GM21390 (cell line): ENCODE data around the gene TAP2.

ENCODE experiments used
- ATAC-seq: cut with Tn5 transposase; IDR thresholded peaks from one replicate; pipeline ENCODE4 v1.9.1; 2021; ENCODE audit not compliant: unreplicated experiment

TAP2 gene

GRCh38 chr6:32854376-32855178 lies 16.0 kb upstream of the TAP2 start:
- no peak for ATAC-seq

GRCh38 chr6:32853541-32854375 lies 15.2 kb upstream of the TAP2 start, which contains the start of the genes PSMB9 and TAP1:
TSS of gene PSMB9 (plus strand) at chr6:32854192. CDS start at chr6:32854230, 38 bp downstream.
TSS of gene TAP1 (minus strand) at chr6:32853704. CDS start at chr6:32853636, 68 bp downstream.
- peak; percentile 70 for ATAC-seq

- ATAC-seq, result peak; percentile 22
Measured at GRCh38 chr6:32852844-32853540, 14.5 kb upstream of the TAP2 start.

GRCh38 chr6:32852018-32852843 lies 13.7 kb upstream of the TAP2 start:
- ATAC-seq, result no peak

GRCh38 chr6:32851025-32851424 lies 12.5 kb upstream of the TAP2 start:
- ATAC-seq, result no peak

GRCh38 chr6:32849126-32849525 lies 10.6 kb upstream of the TAP2 start:
- ATAC-seq, result no peak

GRCh38 chr6:32847795-32848194 lies 9.3 kb upstream of the TAP2 start:
- ATAC-seq, result no peak

- ATAC-seq, result no peak
Measured at GRCh38 chr6:32847004-32847403, 8.5 kb upstream of the TAP2 start.

- no peak for ATAC-seq
Measured at GRCh38 chr6:32845384-32845884, 6.9 kb upstream of the TAP2 start.

- no peak for ATAC-seq
Measured at GRCh38 chr6:32844839-32845383, 6.4 kb upstream of the TAP2 start.

- peak; percentile 58 for ATAC-seq
Measured at GRCh38 chr6:32843979-32844838, 5.7 kb upstream of the TAP2 start, which contains the start of gene PSMB8. TSS of gene PSMB8 (minus strand) at chr6:32844047. CDS start at chr6:32843996, 51 bp downstream.

- ATAC-seq, result no peak
Measured at GRCh38 chr6:32843331-32843978, 4.9 kb upstream of the TAP2 start.

GRCh38 chr6:32842690-32843089 lies 4.2 kb upstream of the TAP2 start:
- no peak for ATAC-seq

- no peak for ATAC-seq
Measured at GRCh38 chr6:32842021-32842650, 3.6 kb upstream of the TAP2 start.

GRCh38 chr6:32840604-32841246 lies 2.2 kb upstream of the TAP2 start:
- no peak for ATAC-seq

- ATAC-seq, result no peak
Measured at GRCh38 chr6:32839356-32839755, 817 bp upstream of the TAP2 start.

GRCh38 chr6:32837651-32838113 lies 857 bp downstream of the TAP2 start:
- no peak for ATAC-seq
